ENCODE data around the gene CCL13. TPM values are rescaled to one million over a fixed set of nuclear protein-coding genes. Genes with fewer than 3 reads are reported as not detected.

The CCL13 gene
- total RNA-seq, 2 donors from 2014 or later = 3.1 to 5.0 TPM

GRCh38 chr17:34369571-34369970 lies 13.3 kb downstream of the CCL13 start:
- ATAC-seq (ENCODE audit: insufficient number of reproducible peaks, low FRiP score, low read depth) = no peak
- no peak for TF ChIP-seq CTCF (IDR thresholded peaks at IDR 0.05)
- no peak for DNase-seq (ENCODE audit: low spot score)
- Histone ChIP-seq H3K27ac (no peak overlapping the region), H3K9me3 (no peaks in the 10 kb centered on the region), H3K4me1 (ENCODE audit: control insufficient read depth in 1 of 2, low read depth in 2 of 2) (no peaks in the 10 kb centered on the region), H3K36me3 (no peaks in the 10 kb centered on the region), H3K27me3 (replicated peaks; ENCODE audit: insufficient read depth) (no peaks in the 10 kb centered on the region), H3K4me3 (no peak overlapping the region)

- no peak overlapping the region for H3K27ac ChIP-seq
- DNase-seq (ENCODE audit: low spot score) = no peak
- H3K36me3 ChIP-seq = no peaks in the 10 kb centered on the region
- no peak for TF ChIP-seq CTCF (IDR thresholded peaks at IDR 0.05)
- H3K9me3 ChIP-seq = no peaks in the 10 kb centered on the region
- no peaks in the 10 kb centered on the region for H3K4me1 ChIP-seq (ENCODE audit: control insufficient read depth in 1 of 2, low read depth in 2 of 2)
- H3K4me3 ChIP-seq = no peak overlapping the region
- no peak for ATAC-seq (ENCODE audit: insufficient number of reproducible peaks, low FRiP score, low read depth)
- H3K27me3 ChIP-seq (replicated peaks; ENCODE audit: insufficient read depth) = no peaks in the 10 kb centered on the region
These were observed 14.2 kb downstream of the CCL13 start for GRCh38 chr17:34370376-34370996.

GRCh38 chr17:34370997-34371395 lies 14.7 kb downstream of the CCL13 start:
- H3K9me3 ChIP-seq = no peaks in the 10 kb centered on the region
- DNase-seq (ENCODE audit: low spot score) = no peak
- no peaks in the 10 kb centered on the region for H3K27me3 ChIP-seq (replicated peaks; ENCODE audit: insufficient read depth)
- no peaks in the 10 kb centered on the region for H3K36me3 ChIP-seq
- H3K4me3 ChIP-seq = no peak overlapping the region
- ATAC-seq (ENCODE audit: insufficient number of reproducible peaks, low FRiP score, low read depth) = no peak
- no peak for TF ChIP-seq CTCF (IDR thresholded peaks at IDR 0.05)
- H3K4me1 ChIP-seq (ENCODE audit: control insufficient read depth in 1 of 2, low read depth in 2 of 2) = no peaks in the 10 kb centered on the region
- no peak overlapping the region for H3K27ac ChIP-seq

GRCh38 chr17:34371405-34372100 lies 15.3 kb downstream of the CCL13 start:
- Histone ChIP-seq H3K4me1 (ENCODE audit: control insufficient read depth in 1 of 2, low read depth in 2 of 2) (no peaks in the 10 kb centered on the region), H3K27ac (no peak overlapping the region), H3K27me3 (replicated peaks; ENCODE audit: insufficient read depth) (no peaks in the 10 kb centered on the region), H3K36me3 (no peaks in the 10 kb centered on the region), H3K9me3 (no peaks in the 10 kb centered on the region), H3K4me3 (no peak overlapping the region)
- TF ChIP-seq CTCF (IDR thresholded peaks at IDR 0.05) = no peak
- ATAC-seq (ENCODE audit: insufficient number of reproducible peaks, low FRiP score, low read depth) (no peak), DNase-seq (ENCODE audit: low spot score) (no peak)

GRCh38 chr17:34374457-34374856 lies 18.2 kb downstream of the CCL13 start:
- no peaks in the 10 kb centered on the region for H3K4me1 ChIP-seq (ENCODE audit: control insufficient read depth in 1 of 2, low read depth in 2 of 2)
- H3K36me3 ChIP-seq = no peaks in the 10 kb centered on the region
- no peaks in the 10 kb centered on the region for H3K27me3 ChIP-seq (replicated peaks; ENCODE audit: insufficient read depth)
- ATAC-seq (ENCODE audit: insufficient number of reproducible peaks, low FRiP score, low read depth) (no peak), DNase-seq (ENCODE audit: low spot score) (no peak)
- H3K9me3 ChIP-seq = no peaks in the 10 kb centered on the region
- TF ChIP-seq CTCF (IDR thresholded peaks at IDR 0.05) = no peak
- H3K27ac ChIP-seq = no peak overlapping the region
- H3K4me3 ChIP-seq = no peak overlapping the region

All from thoracic aorta (tissue), 2 donors.